Gastroesophageal sphincter (tissue), 3 donors: ENCODE data around the gene MTA2.
A peak's percentile ranks its signal among the peaks of the same experiment; 100 is the strongest.

ENCODE experiments used
- POLR2A ChIP-seq, 2 donors: fragments of 450-650 bp; IDR thresholded peaks; one replicate each; pipeline ENCODE4 v1.6.1; 2017; ENCODE audit warnings: antibody characterized with exemption in 2 of 2, mild to moderate bottlenecking in 2 of 2, moderate library complexity in 1 of 2
- POLR2AphosphoS5 ChIP-seq: sonication (generic); formaldehyde crosslinking; IDR thresholded peaks from one replicate; pipeline ENCODE4 v1.6.1; 2017; ENCODE audit warnings: antibody characterized with exemption
- TF ChIP-seq, protein P1 (sequence below), 4 experiments: fragments of 200-600 bp in 2 of 4; fragments of 450-650 bp in 2 of 4; sonication (generic) in 1 of 4; IDR thresholded peaks; one replicate each; pipeline ENCODE4 v1.5.1; 2017 to 2019; ENCODE audit warnings: antibody characterized with exemption in 4 of 4, mild to moderate bottlenecking in 2 of 4, moderate library complexity in 2 of 4

DNA sequence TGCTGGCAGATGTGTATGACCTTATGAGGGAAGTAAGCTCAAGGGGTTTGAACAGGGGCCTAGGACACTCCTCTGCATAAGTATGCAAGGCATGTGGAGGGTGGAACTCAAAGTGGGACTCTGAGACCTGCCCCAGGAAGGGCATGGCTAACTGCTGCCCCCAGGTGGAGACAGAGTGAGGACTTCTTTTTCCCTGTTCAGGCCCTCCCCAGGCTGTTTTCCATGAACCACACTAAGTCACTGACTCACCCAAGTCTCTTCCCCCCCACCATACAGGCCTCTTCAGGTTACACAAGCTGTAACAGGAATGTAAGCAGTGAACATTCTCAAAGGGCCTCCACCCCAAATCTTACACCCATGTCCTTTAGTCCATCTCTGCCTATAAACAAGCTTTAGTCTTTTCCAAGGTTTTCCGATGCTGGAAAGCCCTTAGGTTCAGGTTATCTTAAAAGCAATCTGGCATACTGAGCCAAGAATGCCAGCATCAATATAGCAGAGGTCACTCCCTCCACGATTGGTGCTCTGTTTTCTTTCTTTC lies 41.0 kb downstream of the MTA2 start:
- TF ChIP-seq POLR2A (IDR thresholded peaks at IDR 0.05) (no peak), POLR2AphosphoS5 (peak; percentile 92)
- TF ChIP-seq, protein P1, sequence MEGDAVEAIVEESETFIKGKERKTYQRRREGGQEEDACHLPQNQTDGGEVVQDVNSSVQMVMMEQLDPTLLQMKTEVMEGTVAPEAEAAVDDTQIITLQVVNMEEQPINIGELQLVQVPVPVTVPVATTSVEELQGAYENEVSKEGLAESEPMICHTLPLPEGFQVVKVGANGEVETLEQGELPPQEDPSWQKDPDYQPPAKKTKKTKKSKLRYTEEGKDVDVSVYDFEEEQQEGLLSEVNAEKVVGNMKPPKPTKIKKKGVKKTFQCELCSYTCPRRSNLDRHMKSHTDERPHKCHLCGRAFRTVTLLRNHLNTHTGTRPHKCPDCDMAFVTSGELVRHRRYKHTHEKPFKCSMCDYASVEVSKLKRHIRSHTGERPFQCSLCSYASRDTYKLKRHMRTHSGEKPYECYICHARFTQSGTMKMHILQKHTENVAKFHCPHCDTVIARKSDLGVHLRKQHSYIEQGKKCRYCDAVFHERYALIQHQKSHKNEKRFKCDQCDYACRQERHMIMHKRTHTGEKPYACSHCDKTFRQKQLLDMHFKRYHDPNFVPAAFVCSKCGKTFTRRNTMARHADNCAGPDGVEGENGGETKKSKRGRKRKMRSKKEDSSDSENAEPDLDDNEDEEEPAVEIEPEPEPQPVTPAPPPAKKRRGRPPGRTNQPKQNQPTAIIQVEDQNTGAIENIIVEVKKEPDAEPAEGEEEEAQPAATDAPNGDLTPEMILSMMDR (IDR thresholded peaks at IDR 0.05) = peak in 3 of 4 experiments; percentile 92 to 94 (median 93)
